Vagina (tissue), 2 donors: Measurements from ENCODE around the gene SNX13. TPM values are rescaled to one million over a fixed set of nuclear protein-coding genes. Genes with fewer than 3 reads are reported as not detected.

Source experiments
- DNase-seq, 2 donors: peaks; one replicate each; pipeline ENCODE4 v3.0.0-alpha.2; 2017; ENCODE audit errors: extremely low spot score in 2 of 2
- H3K27ac ChIP-seq: fragments of 200-600 bp; sonication (generic); one replicate; pipeline ENCODE4 v1.5.1; 2019
- H3K27me3 ChIP-seq: fragments of 200-600 bp; sonication (generic); one replicate; pipeline ENCODE4 v1.5.1; 2019
- H3K36me3 ChIP-seq, 2 donors: fragments of 200-600 bp; sonication (generic); one replicate each; pipeline ENCODE4 v1.5.1; 2017 to 2019
- H3K4me1 ChIP-seq: fragments of 200-600 bp; sonication (generic); one replicate; pipeline ENCODE4 v1.5.1; 2019
- H3K4me3 ChIP-seq, 2 donors: fragments of 200-600 bp; sonication (generic); 1 replicate in 1 of 2; 2 replicates in 1 of 2; pipeline ENCODE4 v1.5.1; 2016 to 2019
- H3K9me3 ChIP-seq: fragments of 200-600 bp; sonication (generic); one replicate; pipeline ENCODE4 v1.5.1; 2019
- CTCF ChIP-seq, 3 experiments: fragments of 450-650 bp in 2 of 3; fragments of 200-600 bp in 1 of 3; sonication (generic) in 1 of 3; IDR thresholded peaks; one replicate each; pipeline ENCODE4 v1.5.1; 2017 to 2019; ENCODE audit warnings: antibody characterized with exemption in 3 of 3, mild to moderate bottlenecking in 2 of 3, moderate library complexity in 2 of 3
- POLR2A ChIP-seq, 2 donors: fragments of 450-650 bp; IDR thresholded peaks; one replicate each; pipeline ENCODE4 v1.6.1; 2017; ENCODE audit warnings: antibody characterized with exemption in 2 of 2, mild to moderate bottlenecking in 2 of 2, moderate library complexity in 2 of 2
- POLR2AphosphoS5 ChIP-seq, 2 donors: sonication (generic); formaldehyde crosslinking; IDR thresholded peaks; one replicate each; pipeline ENCODE4 v1.9.0; 2017; ENCODE audit warnings: antibody characterized with exemption in 2 of 2, mild to moderate bottlenecking in 2 of 2, low read depth in 1 of 2; ENCODE audit not compliant: insufficient read depth in 1 of 2
- intact Hi-C: fragments of 100-400 bp; cut with DNase I; formaldehyde crosslinking; loops from one replicate; pipeline ENCODE4 v1.15.1; 2023
- total RNA-seq: library from RNA; depleted of rRNA; stranded (reverse); fragments of >200 nt; gene quantifications from one replicate; pipeline ENCODE4 v1.2.3, GENCODE V29; 2016

SNX13 gene
- total RNA-seq, 1 donor from 2014 or later: 67.3 TPM

- intact Hi-C loops: no loop called here
- no peak for DNase-seq
- no peaks in the 10 kb centered on the region for H3K36me3 ChIP-seq
Measured at GRCh38 chr7:17769918-17770317, 170.4 kb downstream of the SNX13 start.

GRCh38 chr7:17758008-17758407 lies 182.3 kb downstream of the SNX13 start:
- Histone ChIP-seq H3K27me3 (no peaks in the 10 kb centered on the region), H3K27ac (no peak overlapping the region), H3K4me1 (no peaks in the 10 kb centered on the region), H3K9me3 (no peaks in the 10 kb centered on the region), H3K36me3 (no peaks in the 10 kb centered on the region), H3K4me3 (no peak overlapping the region)
- DNase-seq: no peak
- TF ChIP-seq CTCF (IDR thresholded peaks at IDR 0.05) (no peak), POLR2A (IDR thresholded peaks at IDR 0.05) (no peak), POLR2AphosphoS5 (IDR thresholded peaks at IDR 0.05; ENCODE audit: insufficient read depth in 1 of 2, low read depth in 1 of 2) (no peak)
- intact Hi-C loops: no loop called here

More at GRCh38 chr7:17769918-17770317, 170.4 kb downstream of the SNX13 start:
- no peaks in the 10 kb centered on the region for H3K27me3 ChIP-seq
- no peak overlapping the region for H3K4me3 ChIP-seq
- TF ChIP-seq POLR2AphosphoS5 (IDR thresholded peaks at IDR 0.05; ENCODE audit: insufficient read depth in 1 of 2, low read depth in 1 of 2) (no peak), CTCF (IDR thresholded peaks at IDR 0.05) (peak; percentile 44 to 57 (median 53))
- no peak overlapping the region for H3K27ac ChIP-seq
- H3K4me1 ChIP-seq: no peaks in the 10 kb centered on the region
- H3K9me3 ChIP-seq: no peaks in the 10 kb centered on the region

GRCh38 chr7:17746020-17746530 lies 194.2 kb downstream of the SNX13 start:
- no peaks in the 10 kb centered on the region for H3K9me3 ChIP-seq
- TF ChIP-seq POLR2A (IDR thresholded peaks at IDR 0.05): no peak
- no peak for TF ChIP-seq POLR2AphosphoS5 (IDR thresholded peaks at IDR 0.05; ENCODE audit: insufficient read depth in 1 of 2, low read depth in 1 of 2)
- TF ChIP-seq CTCF (IDR thresholded peaks at IDR 0.05): no peak

GRCh38 chr7:17745610-17746009 lies 194.7 kb downstream of the SNX13 start:
- Histone ChIP-seq H3K27ac (no peak overlapping the region), H3K9me3 (no peaks in the 10 kb centered on the region), H3K36me3 (no peaks in the 10 kb centered on the region), H3K27me3 (no peaks in the 10 kb centered on the region), H3K4me3 (no peak overlapping the region), H3K4me1 (no peaks in the 10 kb centered on the region)
- intact Hi-C loops: no loop called here
- no peak for DNase-seq
- no peak for TF ChIP-seq POLR2AphosphoS5 (IDR thresholded peaks at IDR 0.05; ENCODE audit: insufficient read depth in 1 of 2, low read depth in 1 of 2)
- TF ChIP-seq POLR2A (IDR thresholded peaks at IDR 0.05): no peak
- no peak for TF ChIP-seq CTCF (IDR thresholded peaks at IDR 0.05)

More at GRCh38 chr7:17746020-17746530, 194.2 kb downstream of the SNX13 start:
- Histone ChIP-seq H3K4me1 (no peaks in the 10 kb centered on the region), H3K4me3 (no peak overlapping the region), H3K27me3 (no peaks in the 10 kb centered on the region), H3K36me3 (no peaks in the 10 kb centered on the region), H3K27ac (no peak overlapping the region)
- DNase-seq: no peak
- intact Hi-C loops: no loop called here

GRCh38 chr7:17743316-17743715 lies 197.0 kb downstream of the SNX13 start:
- Histone ChIP-seq H3K36me3 (no peaks in the 10 kb centered on the region), H3K27me3 (no peaks in the 10 kb centered on the region), H3K4me3 (no peak overlapping the region), H3K4me1 (no peaks in the 10 kb centered on the region), H3K9me3 (no peaks in the 10 kb centered on the region), H3K27ac (no peak overlapping the region)
- DNase-seq: no peak
- TF ChIP-seq POLR2AphosphoS5 (IDR thresholded peaks at IDR 0.05; ENCODE audit: insufficient read depth in 1 of 2, low read depth in 1 of 2): no peak
- TF ChIP-seq POLR2A (IDR thresholded peaks at IDR 0.05): no peak
- no peak for TF ChIP-seq CTCF (IDR thresholded peaks at IDR 0.05)
- intact Hi-C loops: no loop called here
